Measurements from ENCODE around the gene GPRC5C. TPM values are rescaled to one million over a fixed set of nuclear protein-coding genes. Genes with fewer than 3 reads are reported as not detected.
A peak's percentile ranks its signal among the peaks of the same experiment; 100 is the strongest.

Gene GPRC5C
- total and polyA plus RNA-seq, 7 donors, result 42.9 to 123 (median 57.0) TPM

- intact Hi-C loops (cut with DNase I), result loop anchor here (1.0 to 10.0 kb wide), 4 partner anchors 35 to 242 kb away; partner anchors contain the start of gene TTYH2 (in 1 of the 2)
- Histone ChIP-seq H3K4me1 (peaks cover 32% of the 10 kb centered on the region), H3K27ac (peak overlapping the region; percentile 63), H3K27me3 (ENCODE audit: insufficient read depth in 3 of 3, low read length in 2 of 3) (no peaks in the 10 kb centered on the region), H3K9me3 (no peaks in the 10 kb centered on the region), H3K36me3 (ENCODE audit: insufficient read depth in 1 of 2, low read depth in 1 of 2) (no peaks in the 10 kb centered on the region), H3K4me3 (peak overlapping the region; percentile 34)
- ATAC-seq, result peak; percentile 43 to 62 (median 50)
- peak; percentile 93 for TF ChIP-seq CTCF (IDR thresholded peaks at IDR 0.05)
- 14 to 21% (median 16%) methylated on average over 18 of the region's 18 CpGs for WGBS, 3 donors
- DNase-seq, result peak; percentile 83 to 91
These were observed 25.4 kb downstream of the GPRC5C start for GRCh38 chr17:74457146-74457819.

GRCh38 chr17:74457820-74458166 is 25.9 kb downstream of the GPRC5C start:
- peaks cover 27% of the 10 kb centered on the region for H3K4me1 ChIP-seq
- H3K27me3 ChIP-seq (ENCODE audit: insufficient read depth in 3 of 3, low read length in 2 of 3), result no peaks in the 10 kb centered on the region
- no peak for ATAC-seq
- WGBS, 3 donors, result 32 to 41% (median 36%) methylated on average over 6 of the region's 6 CpGs
- H3K36me3 ChIP-seq (ENCODE audit: insufficient read depth in 1 of 2, low read depth in 1 of 2), result no peaks in the 10 kb centered on the region
- TF ChIP-seq CTCF (IDR thresholded peaks at IDR 0.05), result no peak
- no peak for DNase-seq
- H3K9me3 ChIP-seq, result no peaks in the 10 kb centered on the region
- intact Hi-C loops (cut with DNase I), result loop anchor here (1.0 to 10.0 kb wide), 4 partner anchors 35 to 243 kb away; partner anchors contain the start of gene TTYH2 (in 1 of the 2)
- peak overlapping the region; percentile 34 for H3K4me3 ChIP-seq
- H3K27ac ChIP-seq, result no peak overlapping the region

GRCh38 chr17:74458835-74459234 is 26.9 kb downstream of the GPRC5C start:
- no peak overlapping the region for H3K4me3 ChIP-seq
- intact Hi-C loops (cut with DNase I), result loop anchor here in 1 of 2 donors (5.0 to 10.0 kb wide), 2 partner anchors 33 to 244 kb away; partner anchors contain the start of gene TTYH2
- H3K4me1 ChIP-seq, result peaks cover 18% of the 10 kb centered on the region
- 59 to 86% (median 77%) methylated on average over 3 of the region's 3 CpGs for WGBS, 3 donors
- H3K9me3 ChIP-seq, result no peaks in the 10 kb centered on the region
- ATAC-seq (no peak), DNase-seq (peak in 1 of 2 donors; percentile 37)
- H3K27ac ChIP-seq, result no peak overlapping the region
- TF ChIP-seq CTCF (IDR thresholded peaks at IDR 0.05), result no peak
- H3K27me3 ChIP-seq (ENCODE audit: insufficient read depth in 3 of 3, low read length in 2 of 3), result no peaks in the 10 kb centered on the region
- H3K36me3 ChIP-seq (ENCODE audit: insufficient read depth in 1 of 2, low read depth in 1 of 2), result no peaks in the 10 kb centered on the region

- WGBS, 3 donors, result 68 to 74% (median 70%) methylated on average over 6 to 7 of the region's 7 CpGs
- TF ChIP-seq CTCF (IDR thresholded peaks at IDR 0.05), result no peak
- intact Hi-C loops (cut with DNase I), result loop anchor here in 1 of 2 donors (5.0 to 10.0 kb wide), 2 partner anchors 33 to 245 kb away; partner anchors contain the start of gene TTYH2
- Histone ChIP-seq H3K4me3 (no peak overlapping the region), H3K9me3 (no peaks in the 10 kb centered on the region), H3K27me3 (ENCODE audit: insufficient read depth in 3 of 3, low read length in 2 of 3) (no peaks in the 10 kb centered on the region), H3K27ac (no peak overlapping the region), H3K36me3 (ENCODE audit: insufficient read depth in 1 of 2, low read depth in 1 of 2) (no peaks in the 10 kb centered on the region), H3K4me1 (peaks cover 15% of the 10 kb centered on the region)
- DNase-seq (no peak), ATAC-seq (no peak)
These were observed 27.7 kb downstream of the GPRC5C start for GRCh38 chr17:74459622-74460021.

All from psoas muscle (tissue), 8 donors.